Lower lobe of right lung (tissue), 2 donors: Measurements from ENCODE around the gene LY9. TPM values are rescaled to one million over a fixed set of nuclear protein-coding genes. Genes with fewer than 3 reads are reported as not detected.

Source experiments
- ATAC-seq, 2 donors: fragments of 200-7000 bp; cut with Tn5 transposase; one replicate each; pipeline ENCODE4 v1.9.1; 2020 to 2022; ENCODE audit warnings: mild to moderate bottlenecking in 2 of 2, moderate library complexity in 2 of 2
- DNase-seq: peaks from one replicate; pipeline ENCODE4 v3.0.0-alpha.2; 2020
- H3K27ac ChIP-seq: fragments of 200-600 bp; one replicate; pipeline ENCODE4 v1.8.0; 2022
- H3K27me3 ChIP-seq: fragments of 200-600 bp; one replicate; pipeline ENCODE4 v1.8.0; 2022; ENCODE audit warnings: low read depth
- H3K36me3 ChIP-seq: fragments of 200-600 bp; one replicate; pipeline ENCODE4 v1.8.0; 2022; ENCODE audit warnings: mild to moderate bottlenecking
- H3K4me1 ChIP-seq: fragments of 200-600 bp; one replicate; pipeline ENCODE4 v1.8.0; 2022
- H3K4me3 ChIP-seq: fragments of 200-600 bp; one replicate; pipeline ENCODE4 v1.8.0; 2022; ENCODE audit warnings: mild to moderate bottlenecking
- H3K9me3 ChIP-seq: fragments of 200-600 bp; one replicate; pipeline ENCODE4 v1.8.0; 2022
- CTCF ChIP-seq: fragments of 200-600 bp; IDR thresholded peaks from one replicate; pipeline ENCODE4 v1.8.0; 2022; ENCODE audit warnings: antibody characterized with exemption, mild to moderate bottlenecking
- intact Hi-C: fragments of 100-400 bp; cut with DNase I; formaldehyde crosslinking; loops from one replicate; pipeline ENCODE4 v1.11.0; 2022
- total RNA-seq: library from RNA; stranded (reverse); fragmentation: NEBNext Ultra II Directional; extraction: Animal tissue kit (Norgen Biotek cat#: 25700); gene quantifications from one replicate; pipeline ENCODE4 v1.2.1, GENCODE V29; 2021
- donor health status: DM: no; HTN: yes; CAD: no; lungs with severe emphysema.

LY9 gene
- total RNA-seq, 1 donor from 2014 or later, result 1.8 TPM

DNA sequence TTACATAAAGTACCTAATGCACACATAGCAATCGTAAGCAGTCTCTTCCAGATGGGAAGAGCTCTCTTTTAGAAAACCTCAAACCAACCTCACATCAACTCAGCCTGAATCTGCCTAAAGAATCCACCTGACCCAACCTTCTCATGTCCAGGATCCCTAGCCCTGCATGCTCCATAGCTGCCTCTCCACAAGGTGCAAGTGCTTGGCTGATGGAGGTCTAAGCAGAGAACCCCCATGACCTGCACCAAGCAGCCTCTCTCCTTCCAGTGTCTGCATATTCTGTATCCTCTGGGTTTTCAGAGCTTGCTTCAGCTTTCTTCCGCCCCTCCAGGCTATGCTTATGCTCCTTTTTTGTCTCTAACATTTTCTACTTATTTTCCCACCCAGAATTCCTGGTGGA lies 2.5 kb downstream of the LY9 start:
- Histone ChIP-seq H3K4me3 (no peak overlapping the region), H3K9me3 (no peaks in the 10 kb centered on the region), H3K4me1 (no peaks in the 10 kb centered on the region), H3K36me3 (no peaks in the 10 kb centered on the region), H3K27me3 (peaks cover 5% of the 10 kb centered on the region), H3K27ac (no peak overlapping the region)
- no peak for TF ChIP-seq CTCF
- ATAC-seq (no peak), DNase-seq (no peak)
- intact Hi-C loops, result no loop called here

GRCh38 chr1:160799641-160800040 lies 3.7 kb downstream of the LY9 start:
- Histone ChIP-seq H3K4me1 (no peaks in the 10 kb centered on the region), H3K27ac (no peak overlapping the region), H3K36me3 (no peaks in the 10 kb centered on the region), H3K9me3 (no peaks in the 10 kb centered on the region), H3K4me3 (no peak overlapping the region), H3K27me3 (peaks cover 5% of the 10 kb centered on the region)
- intact Hi-C loops, result no loop called here
- no peak for ATAC-seq
- DNase-seq, result no peak
- no peak for TF ChIP-seq CTCF

DNA sequence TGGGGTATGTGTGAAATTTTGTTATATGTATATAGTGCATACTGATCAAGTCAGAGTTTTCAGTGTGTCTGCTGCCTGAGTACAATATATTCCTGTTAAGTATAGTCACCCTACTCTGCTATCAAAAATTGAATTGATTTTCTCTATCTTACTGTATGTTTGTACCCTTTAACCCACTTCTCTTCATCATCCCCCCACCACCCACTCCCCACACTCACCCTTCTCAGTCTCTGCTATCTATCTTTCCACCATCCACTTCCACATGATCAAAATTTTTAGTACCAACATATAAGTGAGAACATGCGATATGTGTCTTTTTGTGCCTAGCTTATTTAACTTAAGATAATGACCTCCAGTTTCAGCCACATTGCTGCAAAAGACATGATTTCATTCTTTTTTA lies 4.2 kb downstream of the LY9 start:
- DNase-seq, result no peak
- Histone ChIP-seq H3K27me3 (peaks cover 5% of the 10 kb centered on the region), H3K36me3 (no peaks in the 10 kb centered on the region), H3K4me1 (no peaks in the 10 kb centered on the region), H3K27ac (no peak overlapping the region), H3K4me3 (no peak overlapping the region), H3K9me3 (no peaks in the 10 kb centered on the region)
- intact Hi-C loops, result no loop called here
- ATAC-seq, result no peak
- no peak for TF ChIP-seq CTCF

- H3K36me3 ChIP-seq, result no peaks in the 10 kb centered on the region
- TF ChIP-seq CTCF, result no peak
- peaks cover 5% of the 10 kb centered on the region for H3K27me3 ChIP-seq
- intact Hi-C loops, result no loop called here
- H3K4me1 ChIP-seq, result no peaks in the 10 kb centered on the region
- ATAC-seq (no peak), DNase-seq (no peak)
- no peaks in the 10 kb centered on the region for H3K9me3 ChIP-seq
- no peak overlapping the region for H3K27ac ChIP-seq
- H3K4me3 ChIP-seq, result no peak overlapping the region
These were observed 4.9 kb downstream of the LY9 start for GRCh38 chr1:160800645-160801408.

DNA sequence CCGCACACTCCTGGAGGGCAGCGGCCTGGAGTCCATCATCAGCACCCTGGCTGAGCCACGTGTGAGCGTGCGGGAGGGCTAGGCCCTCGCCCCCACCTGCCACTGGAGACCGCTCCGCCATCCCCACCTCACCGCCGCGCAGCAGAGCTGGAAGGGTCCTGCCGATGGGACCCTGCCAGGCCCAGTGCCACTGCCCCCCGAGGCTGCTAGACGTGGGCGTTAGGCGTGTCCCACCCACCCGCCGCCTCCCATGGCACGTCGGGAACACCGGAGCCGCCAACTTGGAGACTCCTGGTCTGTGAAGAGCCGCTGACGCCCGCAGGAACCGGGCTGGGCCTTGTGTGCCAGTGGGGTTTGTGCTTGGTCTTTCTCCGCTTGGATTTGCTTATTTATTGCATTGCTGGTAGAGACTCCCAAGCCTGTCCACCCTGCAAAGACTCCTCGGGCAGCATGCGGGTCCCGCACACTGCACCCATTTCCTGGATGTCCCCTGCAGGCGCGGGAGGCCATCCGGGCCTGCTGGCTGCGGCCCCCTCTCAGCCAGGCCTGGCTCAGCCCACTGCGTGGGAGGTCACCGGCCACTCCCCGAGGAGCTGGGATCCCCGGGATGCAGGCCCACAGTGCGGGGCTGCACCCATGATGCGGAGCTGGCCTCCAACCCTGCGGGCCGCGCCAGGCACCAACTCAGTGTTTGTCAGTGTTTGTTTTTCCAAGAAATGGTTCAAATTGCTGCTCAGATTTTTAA lies 6.0 kb downstream of the LY9 start:
- no peaks in the 10 kb centered on the region for H3K36me3 ChIP-seq
- DNase-seq, result no peak
- peaks cover 6% of the 10 kb centered on the region for H3K9me3 ChIP-seq
- H3K4me3 ChIP-seq, result no peak overlapping the region
- no peaks in the 10 kb centered on the region for H3K4me1 ChIP-seq
- H3K27me3 ChIP-seq, result peaks cover 5% of the 10 kb centered on the region
- H3K27ac ChIP-seq, result no peak overlapping the region
- no peak for TF ChIP-seq CTCF
- no peak for ATAC-seq
- intact Hi-C loops, result no loop called here
